GM12891 (cell line): ENCODE results near the gene MTTP.
A peak's percentile ranks its signal among the peaks of the same experiment; 100 is the strongest.

ENCODE experiments used
- DNase-seq: peaks from one replicate; pipeline ENCODE4 v3.0.0; 2011; ENCODE audit warnings: low spot score; ENCODE audit not compliant: insufficient read length
- FAIRE-seq: peaks from 2 replicates; lab custom pipeline; 2011; peaks lifted over from hg19 to GRCh38; lab: Jason Lieb, UNC
- PAX5 ChIP-seq: IDR thresholded peaks from 2 replicates; pipeline ENCODE4 v1.6.1; 2011; ENCODE audit warnings: low read length, moderate library complexity, mild to moderate bottlenecking; ENCODE audit not compliant: insufficient read depth, severe bottlenecking
- POLR2A ChIP-seq: IDR thresholded peaks from 2 replicates; pipeline ENCODE4 v1.6.1; 2011; ENCODE audit warnings: low read depth, low read length, control low read depth
- POLR2AphosphoS5 ChIP-seq: IDR thresholded peaks from 2 replicates; pipeline ENCODE4 v1.6.1; 2011; ENCODE audit warnings: low read depth, low read length, control low read depth
- POU2F2 ChIP-seq: IDR thresholded peaks from 2 replicates; pipeline ENCODE4 v1.6.1; 2011; ENCODE audit warnings: low read depth, mild to moderate bottlenecking, control low read depth, low read length, moderate library complexity
- SPI1 ChIP-seq: IDR thresholded peaks from 2 replicates; pipeline ENCODE4 v1.6.1; 2011; ENCODE audit warnings: low read depth, low read length, control low read depth
- TAF1 ChIP-seq: IDR thresholded peaks from 2 replicates; pipeline ENCODE4 v1.6.1; 2011; ENCODE audit warnings: low read depth, low read length, control low read depth

Gene MTTP

DNA sequence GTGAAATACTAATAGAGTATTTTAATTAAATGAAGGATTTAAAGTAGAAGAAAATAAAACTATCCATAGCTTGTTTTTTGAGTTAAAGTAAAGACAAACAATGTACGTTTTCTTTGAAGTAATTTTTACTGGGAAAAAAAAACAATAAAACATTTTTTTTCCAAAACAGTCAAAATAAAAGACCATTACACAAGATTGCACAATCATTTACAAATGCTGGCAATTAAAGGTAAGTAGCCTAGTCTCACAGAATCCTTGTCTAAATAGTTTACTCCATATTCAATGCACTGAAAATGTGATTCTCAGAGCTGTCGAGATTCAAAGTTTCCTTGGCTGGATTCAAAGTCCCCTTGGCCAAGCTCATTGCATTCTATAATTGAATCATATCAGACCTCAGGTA, 61.8 kb downstream of the MTTP start:
- no peak for TF ChIP-seq POU2F2
- TF ChIP-seq POLR2AphosphoS5, result no peak
- TF ChIP-seq SPI1, result no peak
- no peak for TF ChIP-seq POLR2A
- no peak for FAIRE-seq

DNA sequence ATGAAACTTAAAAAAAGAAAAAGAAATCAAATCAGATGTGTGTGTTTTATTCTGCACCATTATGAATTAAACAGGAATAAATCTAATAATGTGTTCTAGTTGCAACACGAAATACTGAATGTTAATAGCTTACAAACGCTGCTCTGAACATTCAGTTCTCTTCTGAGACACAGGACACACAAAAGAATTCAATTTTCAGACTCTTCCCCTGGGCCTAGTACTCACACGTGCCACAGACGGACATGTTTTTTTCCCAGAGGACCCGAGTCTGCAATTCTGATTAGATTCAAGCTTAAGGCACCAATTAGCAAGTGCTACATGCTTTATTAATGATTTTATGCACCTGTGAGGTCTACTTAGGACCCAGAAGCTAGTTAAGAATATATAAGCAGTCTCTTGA, 62.5 kb downstream of the MTTP start:
- no peak for TF ChIP-seq POLR2A
- TF ChIP-seq PAX5, result no peak
- no peak for TF ChIP-seq POU2F2
- no peak for FAIRE-seq
- no peak for DNase-seq

More for the DNA sequence above, 61.8 kb downstream of the MTTP start:
- DNase-seq, result no peak

DNA sequence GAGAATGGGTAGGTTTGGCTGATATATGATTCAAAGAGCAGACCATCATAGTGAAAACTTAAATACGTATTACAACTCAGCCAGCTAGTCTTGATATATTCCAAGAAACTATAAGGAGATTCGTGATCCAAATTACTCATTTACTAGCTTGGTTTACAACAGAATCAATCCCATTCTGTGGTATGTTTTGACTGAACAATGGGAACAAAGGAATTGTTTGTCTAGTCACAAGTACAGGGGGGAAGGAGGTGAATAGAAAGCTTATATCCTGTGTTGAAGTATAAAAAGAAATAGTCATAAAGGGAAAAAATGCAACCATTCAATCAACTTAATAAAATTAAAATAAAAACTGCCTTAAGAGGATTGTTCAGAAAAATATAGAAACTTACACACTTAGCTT, 66.1 kb downstream of the MTTP start:
- TF ChIP-seq PAX5, result no peak
- no peak for TF ChIP-seq POLR2A
- TF ChIP-seq TAF1, result no peak
- no peak for TF ChIP-seq SPI1
- no peak for TF ChIP-seq POLR2AphosphoS5
- no peak for TF ChIP-seq POU2F2
- no peak for DNase-seq
- peak; percentile 40 for FAIRE-seq

DNA sequence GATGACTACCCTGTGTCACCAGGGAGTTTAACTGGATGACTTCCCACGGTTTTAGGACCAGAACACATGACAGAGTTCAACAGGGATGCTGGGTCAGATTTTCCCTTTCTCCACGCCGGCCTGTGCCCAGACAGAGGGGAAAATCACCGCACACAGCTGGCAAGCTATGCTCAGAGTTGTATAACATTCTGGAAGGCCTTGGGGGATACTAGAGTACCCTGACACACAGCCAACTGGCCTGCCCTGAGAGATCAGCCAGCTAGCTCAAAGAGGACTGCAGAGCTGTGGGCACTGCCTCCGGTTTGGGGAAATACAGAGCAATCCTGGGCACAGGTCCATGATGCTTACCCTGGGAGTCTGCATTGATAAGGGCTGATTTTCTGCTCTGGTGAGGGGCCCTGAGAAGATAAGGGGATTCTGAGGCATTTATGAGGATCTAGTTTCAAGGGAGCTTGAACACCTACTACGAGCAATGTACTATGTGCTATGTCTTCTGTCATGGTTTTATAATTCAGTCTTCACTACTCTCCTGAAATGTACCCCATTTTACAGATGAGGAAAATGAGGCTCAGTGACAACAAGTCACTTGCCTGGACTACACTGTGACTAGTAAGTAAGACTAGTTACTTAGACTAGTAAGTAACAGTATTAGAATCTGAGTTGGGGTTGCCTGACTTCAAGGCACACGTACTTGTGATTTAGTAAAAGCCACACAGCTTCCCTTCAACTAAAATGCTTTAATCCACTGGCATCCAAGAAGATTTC, 68.3 kb downstream of the MTTP start:
- no peak for DNase-seq
- FAIRE-seq, result no peak
- TF ChIP-seq POLR2AphosphoS5 (no peak), PAX5 (no peak), POLR2A (no peak), TAF1 (no peak), SPI1 (no peak), POU2F2 (no peak)

DNA sequence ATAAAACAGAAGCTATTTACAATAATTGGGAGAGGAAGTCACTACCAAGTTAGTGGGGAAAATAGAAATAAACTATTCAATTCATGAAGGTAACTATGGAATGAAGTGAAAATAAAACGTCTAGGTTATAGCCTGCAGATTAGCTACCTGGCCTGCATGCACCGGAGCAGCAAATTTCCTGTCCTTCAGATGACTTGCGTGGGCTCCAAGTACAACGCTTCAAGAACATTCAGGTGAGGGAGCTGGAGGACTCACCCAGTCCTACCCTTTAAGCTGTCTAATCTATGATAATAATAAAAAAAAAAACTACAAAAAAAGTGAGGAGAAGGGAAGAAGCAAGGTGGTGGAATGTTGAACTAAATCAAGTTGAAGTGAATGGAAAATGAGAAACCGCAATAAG, 69.8 kb downstream of the MTTP start:
- FAIRE-seq (no peak), DNase-seq (no peak)
- TF ChIP-seq TAF1, result no peak
- no peak for TF ChIP-seq SPI1
- no peak for TF ChIP-seq PAX5
- no peak for TF ChIP-seq POU2F2
- TF ChIP-seq POLR2AphosphoS5, result no peak
- TF ChIP-seq POLR2A, result no peak

DNA sequence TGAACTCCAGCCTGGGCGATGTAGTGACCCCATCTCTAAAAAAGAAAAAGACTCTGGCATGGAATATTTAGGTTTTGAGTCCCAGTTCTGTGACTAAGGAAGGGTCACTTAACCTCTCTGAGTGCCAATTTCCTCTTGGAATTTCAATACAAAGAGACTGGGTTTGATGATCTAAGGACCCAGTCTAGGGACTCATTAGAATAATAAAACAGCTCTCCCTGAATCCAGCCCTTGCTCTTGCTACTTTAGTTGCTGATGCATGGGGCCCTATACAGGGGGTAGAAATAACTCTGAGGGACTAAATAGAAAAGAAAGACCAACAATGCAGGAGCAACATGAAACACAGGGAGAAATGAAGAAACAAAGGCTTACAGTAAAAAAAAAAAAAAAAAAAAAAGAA, 70.4 kb downstream of the MTTP start:
- FAIRE-seq (no peak), DNase-seq (no peak)
- TF ChIP-seq SPI1 (no peak), POU2F2 (no peak), PAX5 (no peak), TAF1 (no peak), POLR2A (no peak), POLR2AphosphoS5 (no peak)

DNA sequence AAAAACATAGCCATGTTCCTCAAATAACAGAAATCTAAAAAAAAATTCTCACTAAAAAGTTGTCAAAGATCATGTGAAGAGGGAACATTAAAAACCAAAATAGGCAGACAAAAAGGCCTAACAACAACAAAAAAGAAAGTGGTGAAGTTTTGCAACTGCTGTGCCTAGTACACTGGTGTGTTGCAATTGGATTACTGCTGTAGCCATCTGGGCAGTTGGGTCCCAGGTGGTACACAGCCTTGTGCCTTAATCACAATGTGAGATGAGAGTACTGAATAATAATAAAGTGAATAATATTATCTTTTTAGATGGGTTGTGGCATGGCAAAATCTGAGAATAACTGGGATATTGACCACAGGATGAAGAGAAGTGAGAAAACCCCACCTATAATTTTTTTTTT, 71.0 kb downstream of the MTTP start:
- DNase-seq (no peak), FAIRE-seq (no peak)
- TF ChIP-seq PAX5 (no peak), POU2F2 (no peak), TAF1 (no peak), POLR2AphosphoS5 (no peak), SPI1 (no peak), POLR2A (no peak)

DNA sequence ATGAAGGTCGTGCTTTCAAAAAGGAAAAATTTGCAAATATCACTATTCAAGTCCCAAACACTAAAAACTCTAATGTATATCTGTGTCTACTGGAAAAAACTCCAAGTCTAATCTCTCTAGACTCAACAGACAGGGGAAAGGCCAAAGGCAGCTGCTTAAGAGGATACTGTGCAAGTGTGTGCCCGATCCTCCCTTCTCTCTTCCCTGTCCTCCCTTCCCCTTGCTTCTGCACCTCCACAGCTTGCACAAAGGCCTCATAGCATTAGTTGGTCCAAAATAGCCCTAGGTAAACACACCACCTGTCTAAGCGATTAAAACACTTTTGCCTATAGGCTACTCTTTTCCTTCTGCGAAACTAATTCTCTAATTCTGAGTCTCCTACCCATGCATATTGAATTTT, 72.4 kb downstream of the MTTP start:
- FAIRE-seq, result no peak
- no peak for TF ChIP-seq POU2F2
- TF ChIP-seq PAX5, result no peak
- TF ChIP-seq POLR2A, result no peak
- TF ChIP-seq SPI1, result no peak
- no peak for TF ChIP-seq TAF1
- TF ChIP-seq POLR2AphosphoS5, result no peak
- DNase-seq, result no peak

DNA sequence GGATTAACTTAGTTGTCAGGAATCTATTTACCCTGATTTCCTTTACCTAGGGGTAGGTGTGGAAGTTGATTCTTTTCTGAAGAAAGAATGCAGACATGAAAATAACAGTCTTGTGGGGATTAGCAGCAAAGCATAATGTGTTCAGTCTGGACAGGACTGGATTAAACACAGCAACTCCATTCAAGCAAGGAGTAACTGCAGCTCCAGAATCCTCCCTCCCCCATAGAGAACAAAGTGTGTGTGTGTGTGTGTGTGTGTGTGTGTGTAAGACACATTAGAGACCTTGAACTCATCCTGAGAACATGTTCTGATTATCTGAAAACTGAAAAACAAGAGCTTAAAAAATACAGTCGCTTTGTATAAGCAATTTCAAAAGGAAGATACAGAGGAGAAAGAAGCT, 73.7 kb downstream of the MTTP start:
- TF ChIP-seq POU2F2 (no peak), SPI1 (no peak), TAF1 (no peak), PAX5 (no peak), POLR2A (no peak), POLR2AphosphoS5 (no peak)
- DNase-seq (no peak), FAIRE-seq (no peak)

DNA sequence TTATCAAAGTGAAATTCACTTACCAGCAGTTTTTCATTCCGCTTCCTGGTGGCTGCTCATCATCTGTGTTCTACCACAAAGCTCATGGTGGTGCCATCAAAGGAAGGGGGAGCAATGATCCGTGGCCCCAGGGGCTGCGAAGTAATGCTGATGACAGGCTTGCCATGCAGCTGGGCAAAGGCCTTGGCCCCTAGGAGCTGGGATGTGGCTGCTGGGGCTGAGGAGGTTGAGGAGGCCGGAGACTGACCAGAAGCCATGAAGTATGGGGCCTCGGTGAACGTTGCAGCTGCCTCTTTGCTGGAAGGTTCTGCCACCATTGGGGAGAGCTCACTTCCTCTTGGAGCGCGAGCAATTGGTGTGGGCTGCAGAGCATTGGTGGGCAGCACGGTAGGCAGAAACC, 74.6 kb downstream of the MTTP start:
- DNase-seq (no peak), FAIRE-seq (no peak)
- TF ChIP-seq TAF1, result no peak
- TF ChIP-seq SPI1, result no peak
- TF ChIP-seq PAX5, result no peak
- TF ChIP-seq POU2F2, result no peak
- no peak for TF ChIP-seq POLR2AphosphoS5
- TF ChIP-seq POLR2A, result no peak
